ENCODE results near the gene BBIP1.

BBIP1 gene

GRCh38 chr10:110918643-110919348 is at the start of gene BBIP1:
TSS of gene BBIP1 (minus strand) at chr10:110919180. CDS start at chr10:110918157, 1,023 bp downstream.
- peak in 1 of 4 experiments; percentile 72 for DNase-seq

- DNase-seq, result no peak
Measured at GRCh38 chr10:110967645-110968044, 48.7 kb upstream of the BBIP1 start.

GRCh38 chr10:110967009-110967630 is 48.1 kb upstream of the BBIP1 start:
- DNase-seq, result no peak

GRCh38 chr10:110966146-110966545 is 47.2 kb upstream of the BBIP1 start:
- no peak for DNase-seq

- no peak for DNase-seq
Measured at GRCh38 chr10:110965216-110965615, 46.2 kb upstream of the BBIP1 start.

- DNase-seq, result no peak
Measured at GRCh38 chr10:110964681-110965080, 45.7 kb upstream of the BBIP1 start.

- DNase-seq, result no peak
Measured at GRCh38 chr10:110963162-110963561, 44.2 kb upstream of the BBIP1 start.

GRCh38 chr10:110962443-110962842 is 43.5 kb upstream of the BBIP1 start:
- DNase-seq, result no peak

- no peak for DNase-seq
Measured at GRCh38 chr10:110960333-110960712, 41.3 kb upstream of the BBIP1 start.

- no peak for DNase-seq
Measured at GRCh38 chr10:110959379-110960332, 40.7 kb upstream of the BBIP1 start.

- no peak for DNase-seq
Measured at GRCh38 chr10:110957606-110958005, 38.6 kb upstream of the BBIP1 start.

- DNase-seq, result no peak
Measured at GRCh38 chr10:110951381-110951780, 32.4 kb upstream of the BBIP1 start.

GRCh38 chr10:110947061-110947595 is 28.1 kb upstream of the BBIP1 start:
- DNase-seq, result no peak

GRCh38 chr10:110946496-110946895 is 27.5 kb upstream of the BBIP1 start:
- no peak for DNase-seq

GRCh38 chr10:110944792-110945396 is 25.9 kb upstream of the BBIP1 start:
- no peak for DNase-seq

- no peak for DNase-seq
Measured at GRCh38 chr10:110939419-110939818, 20.4 kb upstream of the BBIP1 start.

- no peak for DNase-seq
Measured at GRCh38 chr10:110936757-110937156, 17.8 kb upstream of the BBIP1 start.

- no peak for DNase-seq
Measured at GRCh38 chr10:110932505-110933180, 13.7 kb upstream of the BBIP1 start.

GRCh38 chr10:110931769-110932381 is 12.9 kb upstream of the BBIP1 start:
- no peak for DNase-seq

GRCh38 chr10:110927461-110927860 is 8.5 kb upstream of the BBIP1 start:
- no peak for DNase-seq

- DNase-seq, result no peak
Measured at GRCh38 chr10:110923856-110924493, 5.0 kb upstream of the BBIP1 start.

Measured in activated CD4-positive, CD25-positive, alpha-beta regulatory T cell (primary cell).